ENCODE results near the gene RAB6B. TPM values are rescaled to one million over a fixed set of nuclear protein-coding genes. Genes with fewer than 3 reads are reported as not detected.

RAB6B gene
- total RNA-seq, result 1.1 and 1.2 TPM in 2 replicates

DNA sequence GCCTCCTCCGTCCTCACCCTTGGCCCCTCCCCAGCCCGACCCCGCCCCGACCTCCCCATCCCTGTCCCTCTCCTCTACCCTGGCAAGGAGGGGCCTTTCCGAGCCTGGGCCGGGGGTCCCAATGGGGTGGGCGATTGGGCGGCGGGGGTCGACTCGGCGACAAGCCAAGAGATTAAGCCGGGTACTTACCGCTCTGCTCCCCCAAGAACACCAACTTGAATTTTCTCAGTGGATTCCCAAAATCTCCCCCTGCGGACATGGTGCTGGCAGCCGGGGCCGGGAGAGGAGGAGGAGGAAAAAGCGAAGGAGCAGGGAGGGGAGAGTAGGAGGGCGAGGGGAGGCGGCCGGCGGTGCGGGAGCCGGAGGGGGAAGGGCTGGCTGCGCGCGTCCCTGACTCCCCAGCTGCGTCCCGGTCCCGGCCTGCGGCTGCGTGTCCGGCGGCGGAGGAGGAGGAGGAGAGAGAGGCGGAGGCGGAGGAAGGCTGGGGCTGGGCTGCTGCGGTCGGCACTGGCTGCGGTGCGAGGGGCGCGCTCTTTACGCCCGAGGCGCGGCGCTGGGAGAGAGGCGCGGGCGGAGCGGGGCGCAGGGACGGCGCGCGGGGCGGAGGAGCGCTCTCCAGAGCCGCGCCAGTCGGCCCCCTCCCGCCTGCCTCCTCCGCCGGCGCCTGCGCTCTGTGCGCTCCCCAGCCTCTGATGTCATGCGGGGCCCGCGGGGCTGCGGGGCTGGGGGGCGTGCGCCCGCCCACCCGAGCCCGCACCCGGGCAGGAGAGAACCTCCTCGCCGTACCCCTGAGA is at the start of gene RAB6B:
Gene RAB6B, minus strand, starts transcription at position 675 of the 794 bp plus-strand sequence. Its CDS starts 416 bp downstream, at position 259.

GRCh38 chr3:133805702-133806475 is 89.8 kb downstream of the RAB6B start, which contains the start of gene SRPRB:
TSS of gene SRPRB (plus strand) at chr3:133805815. CDS start at chr3:133805849, 34 bp downstream.

Other genes starting within 250 kb of the RAB6B start
- gene TOPBP1, start 233.9 kb downstream of the RAB6B start, total RNA-seq, result 32.1 and 42.2 TPM in 2 replicates
- 0.07 TPM in 1 of 2 replicates, not detected in the other for gene TF, start 149.5 kb downstream of the RAB6B start, total RNA-seq
- 47.5 and 47.8 TPM in 2 replicates for gene SRPRB, start 90.1 kb downstream of the RAB6B start, total RNA-seq
- 5.6 and 11.5 TPM in 2 replicates for gene SLCO2A1, start 134.0 kb upstream of the RAB6B start, total RNA-seq